Fibroblast of skin of right biceps (primary cell): ENCODE measurements around the gene SGMS1.

Experiments used
- DNase-seq: peaks from one replicate; pipeline ENCODE4 v3.0.0-alpha.2; 2013

SGMS1 gene

GRCh38 chr10:50605269-50605950 is 18.3 kb downstream of the SGMS1 start:
- peak; percentile 97 for DNase-seq

GRCh38 chr10:50604809-50605208 is 18.9 kb downstream of the SGMS1 start:
- peak; percentile 41 for DNase-seq

- DNase-seq, result peak; percentile 59
Observed at GRCh38 chr10:50604049-50604640, 19.6 kb downstream of the SGMS1 start.

GRCh38 chr10:50603151-50603850 is 20.5 kb downstream of the SGMS1 start:
- DNase-seq, result no peak

- DNase-seq, result no peak
Observed at GRCh38 chr10:50601974-50602373, 21.8 kb downstream of the SGMS1 start.

- DNase-seq, result peak; percentile 69
Observed at GRCh38 chr10:50600831-50601477, 22.8 kb downstream of the SGMS1 start.

- peak; percentile 7 for DNase-seq
Observed at GRCh38 chr10:50600286-50600685, 23.5 kb downstream of the SGMS1 start.

GRCh38 chr10:50596897-50597296 is 26.9 kb downstream of the SGMS1 start:
- DNase-seq, result no peak

- no peak for DNase-seq
Observed at GRCh38 chr10:50596456-50596855, 27.3 kb downstream of the SGMS1 start.

GRCh38 chr10:50595785-50596184 is 28.0 kb downstream of the SGMS1 start:
- no peak for DNase-seq

- peak; percentile 75 for DNase-seq
Observed at GRCh38 chr10:50593523-50594376, 30.0 kb downstream of the SGMS1 start.

GRCh38 chr10:50592961-50593418 is 30.8 kb downstream of the SGMS1 start:
- peak; percentile 49 for DNase-seq

- no peak for DNase-seq
Observed at GRCh38 chr10:50590935-50591334, 32.8 kb downstream of the SGMS1 start.

GRCh38 chr10:50586740-50587088 is 37.0 kb downstream of the SGMS1 start:
- DNase-seq, result no peak

GRCh38 chr10:50585921-50586739 is 37.6 kb downstream of the SGMS1 start:
- DNase-seq, result peak; percentile 53

GRCh38 chr10:50582766-50583762 is 40.7 kb downstream of the SGMS1 start:
- no peak for DNase-seq

GRCh38 chr10:50582046-50582445 is 41.7 kb downstream of the SGMS1 start:
- no peak for DNase-seq

GRCh38 chr10:50580262-50580891 is 43.4 kb downstream of the SGMS1 start:
- DNase-seq, result no peak

- DNase-seq, result no peak
Observed at GRCh38 chr10:50579491-50580261, 44.1 kb downstream of the SGMS1 start.
